HG03039 (cell line): ENCODE results near the gene SCN9A.
"Not testable (repeated sequence)": the region's sequence is repeated elsewhere in the genome, so short reads cannot be mapped to it uniquely, and the experiment has no call there.

Experiments
- ATAC-seq: cut with Tn5 transposase; IDR thresholded peaks from one replicate; pipeline ENCODE4 v1.9.1; 2021; ENCODE audit warnings: mild to moderate bottlenecking, moderate library complexity; ENCODE audit not compliant: unreplicated experiment

SCN9A gene

GRCh38 chr2:166375736-166376487 is at the start of gene SCN9A:
Gene SCN9A (minus strand): TSS chr2:166375944. CDS start chr2:166311756, 64,188 bp downstream.
- no peak for ATAC-seq

DNA sequence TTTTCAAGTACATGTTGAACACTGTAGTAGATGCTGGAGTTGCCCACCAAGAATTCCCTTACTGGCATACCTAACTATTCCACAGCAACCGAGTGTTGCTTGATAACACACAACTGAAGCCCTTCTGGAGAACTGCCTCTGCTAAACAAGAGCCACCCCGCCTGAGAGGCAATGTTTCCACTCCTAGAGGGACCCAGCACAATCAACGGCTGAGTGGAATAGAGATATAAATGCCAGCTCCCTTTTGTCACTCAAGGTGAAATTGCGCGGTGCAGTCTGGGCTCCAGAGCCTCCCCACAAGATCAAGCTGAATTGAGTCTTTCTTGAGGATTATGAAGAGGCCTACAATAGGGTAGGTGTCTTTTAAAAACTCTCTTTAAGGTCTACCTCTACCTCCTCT is 49.1 kb upstream of the SCN9A start:
- no peak for ATAC-seq

DNA sequence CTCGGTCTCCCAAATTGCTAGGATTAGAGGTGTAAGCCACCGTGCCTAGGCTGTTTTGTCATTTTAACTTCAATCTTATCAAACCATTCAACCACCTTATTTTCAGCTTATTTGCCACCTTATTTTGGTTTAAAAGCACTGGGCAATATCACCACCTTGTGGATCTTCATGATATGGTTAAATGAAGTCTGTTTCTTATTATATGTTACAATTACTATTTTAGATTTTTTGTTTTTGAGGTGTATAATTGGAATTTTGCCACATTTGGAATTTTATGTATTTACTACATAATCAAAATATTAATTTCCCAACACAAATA is 43.8 kb upstream of the SCN9A start:
- no peak for ATAC-seq

DNA sequence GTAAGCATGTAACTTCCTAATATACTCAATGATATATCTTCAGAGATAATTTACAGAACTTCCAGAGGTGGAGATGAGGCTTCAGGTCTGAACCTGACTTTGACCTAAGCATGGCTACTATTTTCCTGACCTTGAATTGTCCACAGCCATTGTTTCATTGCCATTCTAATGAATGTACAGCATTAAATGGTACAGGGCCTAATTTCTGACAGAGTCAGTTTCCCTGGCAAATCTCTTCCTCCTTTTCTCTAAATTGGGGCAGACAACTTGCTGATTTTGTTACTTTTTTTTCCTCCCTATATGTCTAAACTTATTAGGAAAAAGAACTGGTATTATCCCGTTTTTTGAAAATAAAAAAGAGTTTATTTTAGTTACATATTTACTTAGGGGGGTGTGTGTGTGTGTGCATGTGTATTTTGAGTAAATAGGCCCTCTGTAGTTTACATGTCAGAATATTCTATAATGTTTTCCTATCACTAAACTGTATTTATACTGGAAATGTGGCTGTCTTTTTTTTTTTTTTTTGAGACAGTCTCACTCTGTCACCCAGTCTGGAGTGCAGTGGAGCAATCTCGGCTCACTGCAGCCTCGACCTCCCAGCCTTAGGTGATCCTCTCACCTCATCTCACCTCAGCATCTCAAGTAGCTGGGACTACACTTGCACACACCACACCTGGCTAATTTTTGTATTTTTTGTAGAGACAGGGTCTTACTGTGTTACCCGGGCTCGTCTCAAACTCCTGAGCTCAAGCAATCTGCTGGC is 43.3 kb upstream of the SCN9A start:
- ATAC-seq = no peak

GRCh38 chr2:166417669-166418068 is 41.9 kb upstream of the SCN9A start:
- no peak for ATAC-seq

GRCh38 chr2:166413255-166413654 is 37.5 kb upstream of the SCN9A start:
- ATAC-seq = no peak

GRCh38 chr2:166411473-166412230 is 35.9 kb upstream of the SCN9A start:
- no peak for ATAC-seq

- no peak for ATAC-seq
Observed at GRCh38 chr2:166410828-166411472, 35.2 kb upstream of the SCN9A start.

- ATAC-seq = not testable (repeated sequence)
Observed at GRCh38 chr2:166407746-166408145, 32.0 kb upstream of the SCN9A start.

GRCh38 chr2:166406374-166406773 is 30.6 kb upstream of the SCN9A start:
- no peak for ATAC-seq

- no peak for ATAC-seq
Observed at GRCh38 chr2:166405569-166405926, 29.8 kb upstream of the SCN9A start.

DNA sequence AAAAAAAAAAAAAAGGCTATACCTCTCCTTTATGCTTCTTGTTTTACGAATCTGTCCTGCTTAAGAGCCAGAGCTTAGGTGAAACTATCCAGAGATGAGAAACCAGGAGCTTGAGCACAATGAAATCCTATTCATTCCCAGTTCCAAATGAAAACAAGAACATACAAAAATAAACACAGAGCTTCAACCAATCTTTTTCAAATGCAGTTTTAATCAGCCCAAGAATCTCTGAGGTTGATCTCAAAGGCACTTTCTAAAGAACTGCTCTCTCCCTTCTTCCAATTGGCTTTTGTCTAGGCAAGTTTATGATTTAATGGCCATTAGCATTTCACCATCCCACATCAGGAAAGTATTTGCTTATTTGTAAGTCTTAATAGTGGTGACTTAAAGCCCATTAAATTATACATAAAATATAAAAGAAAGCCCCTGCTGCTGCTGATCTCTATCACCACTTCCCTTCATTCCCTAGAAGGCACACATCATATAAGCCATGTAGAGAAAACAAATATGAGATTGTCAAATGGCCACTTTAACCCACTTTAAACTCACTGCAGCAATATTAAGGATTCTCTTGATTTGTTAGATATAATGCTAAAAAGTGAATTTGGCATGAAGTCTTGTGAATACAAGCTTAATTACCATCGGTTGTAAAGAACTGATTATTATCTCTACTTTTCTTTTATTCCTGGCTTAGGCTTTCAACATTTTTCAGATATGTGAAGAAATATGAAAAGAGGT is 29.3 kb upstream of the SCN9A start:
- ATAC-seq = no peak

DNA sequence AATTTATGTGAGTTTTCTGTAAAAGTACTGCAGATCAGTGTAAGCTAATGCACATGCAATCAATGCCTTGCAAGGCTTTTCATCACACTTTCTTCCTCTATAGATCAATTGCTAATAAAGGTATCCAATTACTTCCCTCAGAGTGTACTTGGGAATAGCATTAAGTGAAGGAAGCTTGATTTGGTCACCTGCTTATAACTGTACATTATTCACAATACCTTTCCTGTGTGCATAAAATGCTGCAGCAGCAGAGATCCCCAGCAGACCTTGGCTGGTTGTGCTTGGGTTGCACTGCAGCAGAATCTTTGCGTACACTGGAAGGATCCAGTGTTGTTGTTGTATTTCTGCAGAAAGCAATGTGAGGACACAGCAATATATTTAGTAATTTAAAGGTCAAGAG is 18.5 kb upstream of the SCN9A start:
- ATAC-seq = no peak

DNA sequence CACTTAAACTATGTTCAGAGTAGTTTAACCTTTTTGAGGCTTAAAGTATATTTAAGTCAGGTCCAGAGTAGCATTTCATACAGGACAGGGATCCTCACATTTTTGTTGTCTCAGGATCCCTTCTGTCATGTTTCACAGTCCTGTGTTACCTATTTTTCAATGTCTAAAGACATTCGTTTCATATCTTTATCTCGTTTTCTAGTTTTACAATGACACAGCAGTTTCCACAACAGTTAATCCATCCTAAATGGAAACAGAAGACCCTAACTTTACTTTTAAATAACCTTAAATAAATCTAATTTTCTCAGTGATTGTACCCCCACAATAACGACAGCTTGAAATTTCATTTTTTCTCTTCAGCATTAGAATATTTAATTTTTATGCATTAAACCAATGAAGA is 17.3 kb upstream of the SCN9A start:
- no peak for ATAC-seq

DNA sequence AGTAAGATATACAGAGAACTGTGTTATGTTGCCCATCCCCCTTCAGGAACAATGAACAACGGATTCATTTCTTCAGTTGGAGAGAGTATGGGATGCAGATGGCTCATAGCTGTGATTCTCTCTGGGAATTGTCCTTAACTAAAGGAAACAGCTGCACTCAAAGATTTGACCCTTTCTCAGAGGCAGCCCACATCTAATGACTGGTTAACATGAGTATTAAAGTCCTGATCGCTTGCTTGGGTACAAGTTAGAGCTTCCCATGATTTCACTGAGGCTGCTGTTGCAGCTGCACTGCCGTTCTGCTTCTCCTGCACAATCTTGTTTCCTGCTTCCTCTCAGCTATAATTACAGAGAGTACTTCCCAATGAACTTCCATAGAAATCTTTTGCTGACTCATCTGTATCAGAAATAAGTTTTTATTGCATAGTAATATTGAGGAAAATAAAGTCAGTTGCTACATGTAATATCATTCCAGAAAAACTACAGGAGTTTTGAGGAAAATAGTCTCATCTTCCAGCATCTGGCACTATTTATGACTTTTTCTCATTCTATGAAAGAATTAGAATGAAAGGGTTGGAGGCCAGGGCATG is 12.8 kb upstream of the SCN9A start:
- no peak for ATAC-seq

GRCh38 chr2:166385313-166385712 is 9.6 kb upstream of the SCN9A start:
- ATAC-seq = no peak

GRCh38 chr2:166384774-166385173 is 9.0 kb upstream of the SCN9A start:
- ATAC-seq = no peak

DNA sequence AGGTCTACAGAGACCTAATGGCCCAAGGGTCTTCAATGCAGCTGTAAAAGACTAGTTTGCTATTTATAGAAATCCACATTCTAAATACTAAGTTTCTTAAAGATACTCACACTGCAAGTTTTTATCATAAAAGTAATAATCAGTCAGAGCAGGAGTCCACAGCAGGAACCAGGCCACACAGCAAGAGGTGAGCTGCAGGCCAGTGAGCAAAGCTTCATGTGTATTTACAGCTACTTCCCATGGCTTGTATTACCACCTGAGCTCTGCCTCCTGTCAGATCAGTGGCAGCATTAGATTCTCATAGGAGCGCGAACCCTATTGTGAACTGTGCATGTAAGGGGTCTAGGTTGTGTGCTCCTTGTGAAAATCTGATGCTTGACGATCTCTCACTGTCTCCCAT is 6.7 kb upstream of the SCN9A start:
- ATAC-seq = no peak

GRCh38 chr2:166380615-166381014 is 4.9 kb upstream of the SCN9A start:
- ATAC-seq = no peak

DNA sequence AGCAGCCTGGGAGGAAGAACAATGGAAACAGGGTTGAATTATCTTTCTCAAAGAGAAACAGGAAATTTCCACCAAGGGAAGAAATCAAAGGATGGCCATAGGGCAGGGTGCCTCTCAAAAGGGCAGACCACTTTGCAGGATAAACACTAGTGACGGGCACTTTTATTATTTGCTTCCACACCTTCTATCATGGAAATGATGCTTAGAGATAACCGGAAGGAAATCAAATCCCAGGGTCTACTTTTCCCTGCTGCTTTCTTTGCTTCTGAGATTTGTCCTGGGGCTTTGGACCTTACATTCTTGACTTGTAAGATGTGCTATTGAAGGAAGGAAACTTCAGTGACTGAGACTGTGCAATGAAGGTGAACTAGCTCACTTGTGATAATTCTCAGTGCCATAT is 1.1 kb upstream of the SCN9A start:
- ATAC-seq = no peak
